Ureter (tissue), 1 donor: ENCODE results near the gene SH3BP1. TPM values are rescaled to one million over a fixed set of nuclear protein-coding genes. Genes with fewer than 3 reads are reported as not detected.
"Not testable (repeated sequence)": the region's sequence is repeated elsewhere in the genome, so short reads cannot be mapped to it uniquely, and the experiment has no call there.

Source experiments
- DNase-seq: peaks from one replicate; pipeline ENCODE4 v3.0.0-alpha.2; 2020; ENCODE audit warnings: low spot score
- total RNA-seq: library from RNA; stranded (reverse); gene quantifications from one replicate; pipeline ENCODE4 v1.2.4, GENCODE V29; 2023
- donor health status: DM: yes; HTN: yes; CAD: no.

Gene SH3BP1
- total RNA-seq, 1 donor from 2014 or later: 56.2 TPM

GRCh38 chr22:37633625-37634416 is 5.6 kb upstream of the SH3BP1 start:
- peak; percentile 84 for DNase-seq

- no peak for DNase-seq
Observed at GRCh38 chr22:37634417-37634924, 5.0 kb upstream of the SH3BP1 start.

- no peak for DNase-seq
Observed at GRCh38 chr22:37635157-37635556, 4.3 kb upstream of the SH3BP1 start.

GRCh38 chr22:37636186-37636948 is 3.1 kb upstream of the SH3BP1 start:
- no peak for DNase-seq

- DNase-seq: no peak
Observed at GRCh38 chr22:37636949-37637273, 2.6 kb upstream of the SH3BP1 start.

GRCh38 chr22:37638391-37639069 is 939 bp upstream of the SH3BP1 start:
- no peak for DNase-seq

GRCh38 chr22:37639771-37640590 is 512 bp downstream of the SH3BP1 start:
- DNase-seq: no peak

GRCh38 chr22:37640591-37641560 is 1.4 kb downstream of the SH3BP1 start:
- peak; percentile 85 for DNase-seq

GRCh38 chr22:37641561-37641949 is 2.1 kb downstream of the SH3BP1 start:
- DNase-seq: peak; percentile 80

GRCh38 chr22:37643225-37643847 is 3.9 kb downstream of the SH3BP1 start:
- peak; percentile 89 for DNase-seq

GRCh38 chr22:37647317-37647716 is 7.8 kb downstream of the SH3BP1 start:
- no peak for DNase-seq

- no peak for DNase-seq
Observed at GRCh38 chr22:37647928-37648327, 8.5 kb downstream of the SH3BP1 start.

GRCh38 chr22:37650463-37651136 is 11.1 kb downstream of the SH3BP1 start:
- DNase-seq: no peak

- no peak for DNase-seq
Observed at GRCh38 chr22:37654563-37655251, 15.2 kb downstream of the SH3BP1 start.

GRCh38 chr22:37655252-37655563 is 15.7 kb downstream of the SH3BP1 start:
- no peak for DNase-seq

GRCh38 chr22:37656583-37656982 is 17.1 kb downstream of the SH3BP1 start:
- DNase-seq: not testable (repeated sequence)

- DNase-seq: no peak
Observed at GRCh38 chr22:37657590-37658132, 18.2 kb downstream of the SH3BP1 start.
